Measurements from ENCODE around the gene EDAR.

The EDAR gene

DNA sequence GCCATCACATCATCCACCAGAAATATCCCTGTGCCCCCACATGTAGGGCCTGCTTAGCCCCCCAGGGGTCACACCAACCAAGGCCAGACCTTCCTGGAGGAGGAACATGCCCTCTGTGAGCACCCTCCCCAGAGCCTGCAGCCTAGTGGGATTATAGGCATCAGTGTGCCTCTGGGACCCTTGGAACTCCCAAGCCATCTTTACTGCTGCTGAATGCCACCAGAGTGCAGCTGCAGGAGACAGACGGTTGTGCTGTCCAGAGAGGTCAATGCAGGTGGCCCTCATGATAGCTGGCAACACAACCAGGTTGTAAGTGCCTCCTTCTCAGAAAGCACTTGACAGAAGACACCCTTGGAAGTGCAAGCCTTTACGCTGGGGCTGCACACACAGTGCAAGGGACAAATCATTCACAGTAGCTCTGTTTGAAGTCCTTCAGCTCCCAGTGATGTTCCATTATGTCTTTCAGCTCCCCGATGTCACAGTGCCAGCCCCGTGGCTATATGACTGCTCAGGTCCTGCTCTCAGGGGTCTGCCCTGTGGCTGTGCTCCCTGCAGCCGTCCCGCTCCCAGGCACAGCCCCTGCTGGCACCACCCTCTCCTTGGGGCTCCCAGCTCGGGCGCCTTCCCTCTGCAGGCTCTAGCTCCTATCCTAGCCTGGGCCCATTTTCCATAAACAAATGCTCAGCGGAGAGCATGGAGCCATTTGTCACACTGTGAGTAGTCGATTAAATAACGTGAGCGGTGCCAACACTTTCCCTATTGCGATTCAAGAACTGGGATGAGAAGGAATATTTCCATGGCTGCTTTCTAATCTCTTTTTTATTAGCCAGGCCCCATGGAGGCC, 65.1 kb downstream of the EDAR start:
- no peak for DNase-seq (ENCODE audit: low read depth)

DNA sequence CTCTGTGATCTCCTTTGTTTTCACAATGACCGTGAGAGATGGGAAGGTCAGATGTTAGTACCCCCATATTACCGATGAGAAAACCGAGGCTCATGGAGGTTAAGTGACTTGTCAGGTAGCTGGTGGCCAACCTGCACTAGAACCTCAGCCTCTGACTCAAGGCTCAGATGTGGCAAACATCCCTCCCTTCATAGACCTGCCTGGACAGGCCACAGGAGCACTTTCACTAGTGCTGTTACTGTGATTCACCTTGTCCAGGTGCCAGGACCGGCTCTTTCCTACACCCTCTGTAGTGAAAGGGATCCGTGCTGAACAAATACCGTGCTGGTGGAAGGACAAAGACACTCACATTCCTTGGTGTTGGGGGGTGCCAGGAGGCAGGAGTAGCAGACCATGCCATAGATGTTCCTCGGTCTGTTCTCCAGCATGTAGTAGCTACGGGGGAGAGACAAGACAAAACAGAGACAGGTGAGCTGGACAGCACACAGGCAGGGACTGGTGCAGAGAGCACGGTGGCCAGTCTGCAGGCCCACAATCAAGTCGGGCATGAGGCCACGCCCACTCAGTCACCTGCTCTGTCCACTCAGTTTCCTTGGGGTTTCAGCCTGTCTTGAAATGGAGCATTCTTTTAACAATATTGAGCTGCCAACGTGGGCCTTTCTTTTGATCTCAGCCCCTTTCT, 65.9 kb downstream of the EDAR start:
- DNase-seq (ENCODE audit: low read depth), result no peak

DNA sequence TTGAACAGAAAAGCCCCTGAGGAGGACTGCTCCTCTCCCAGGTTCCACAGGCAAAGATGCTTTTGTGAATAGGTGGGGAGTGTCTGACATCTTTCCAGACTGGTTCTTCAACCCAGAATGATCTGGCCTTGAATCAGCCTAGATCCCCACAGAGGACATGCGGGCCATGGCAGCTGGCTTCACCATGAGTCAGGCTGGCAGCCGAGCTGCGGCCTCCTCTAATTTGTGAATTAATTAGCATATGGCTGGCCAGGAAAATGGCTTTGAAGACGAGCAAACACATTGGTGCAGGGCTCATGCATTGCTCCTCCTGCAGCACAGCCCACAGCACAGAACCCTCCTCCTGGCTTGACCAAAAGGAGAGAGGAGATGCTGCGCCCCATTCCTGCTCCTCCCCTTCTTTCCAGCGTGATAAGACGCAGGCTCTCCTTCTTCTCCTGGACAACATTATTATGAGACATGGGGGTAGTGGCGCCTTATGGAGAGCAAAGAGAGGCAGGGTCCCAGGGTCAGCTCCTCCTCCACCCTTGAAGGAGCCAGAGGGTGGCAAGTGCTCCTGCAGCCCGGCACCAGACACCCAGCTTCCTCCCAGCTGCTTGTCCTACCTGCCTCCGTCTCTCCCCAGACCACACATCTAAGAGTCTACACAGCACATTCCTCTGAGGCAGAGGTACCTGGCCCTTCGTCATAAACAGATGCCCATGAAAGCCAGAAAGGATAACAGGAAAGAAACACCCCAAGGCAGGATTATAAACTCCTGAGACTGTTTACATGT, 66.7 kb downstream of the EDAR start:
- no peak for DNase-seq (ENCODE audit: low read depth)

DNA sequence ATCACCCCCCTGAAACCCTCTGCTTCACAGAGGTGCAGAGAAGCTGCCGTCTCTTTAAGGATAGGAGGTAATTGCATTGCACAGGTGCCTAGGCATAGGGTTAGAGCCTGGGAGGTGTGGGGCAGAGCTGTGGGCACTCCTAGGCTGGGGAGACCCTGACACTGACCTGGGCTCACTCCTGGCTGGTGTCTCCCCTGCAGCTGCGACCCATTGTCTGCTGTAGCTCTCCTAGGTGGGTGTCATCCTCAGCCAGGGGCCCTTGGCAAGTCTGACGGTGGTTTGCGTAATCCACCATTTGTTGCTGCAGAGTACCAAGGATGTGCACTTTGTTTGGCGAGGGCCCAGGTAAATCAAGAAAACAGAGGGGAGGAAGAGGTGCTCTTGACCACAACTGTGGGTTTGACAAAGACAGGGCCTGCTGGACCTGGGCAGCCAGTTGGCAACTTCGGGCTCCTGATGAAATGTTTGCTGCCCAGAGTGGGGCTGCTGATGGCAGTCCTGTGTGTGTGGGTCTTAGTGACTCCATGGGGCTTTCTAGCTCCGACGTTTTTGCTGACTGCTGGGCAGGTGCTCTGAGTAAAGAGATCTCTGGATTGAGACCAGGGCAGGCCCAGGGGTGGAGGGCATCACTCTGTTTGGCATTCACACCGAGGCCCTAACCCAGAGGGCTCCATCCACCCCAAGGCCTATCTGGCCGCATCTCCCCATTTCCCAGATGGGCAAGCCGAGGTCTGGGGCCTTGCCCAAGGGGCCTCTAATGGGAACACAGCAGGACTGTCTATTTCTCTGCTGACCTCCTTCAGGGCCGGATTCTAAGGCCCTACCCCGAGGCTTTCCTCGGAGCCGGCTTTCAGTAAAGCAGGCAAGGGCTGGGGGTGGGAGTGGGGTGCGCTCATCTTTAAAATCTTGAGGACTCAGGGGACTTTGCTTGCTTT, 67.7 kb downstream of the EDAR start:
- DNase-seq (ENCODE audit: low read depth), result no peak

GRCh38 chr2:108920686-108921085, 68.3 kb downstream of the EDAR start:
- DNase-seq (ENCODE audit: low read depth), result no peak

DNA sequence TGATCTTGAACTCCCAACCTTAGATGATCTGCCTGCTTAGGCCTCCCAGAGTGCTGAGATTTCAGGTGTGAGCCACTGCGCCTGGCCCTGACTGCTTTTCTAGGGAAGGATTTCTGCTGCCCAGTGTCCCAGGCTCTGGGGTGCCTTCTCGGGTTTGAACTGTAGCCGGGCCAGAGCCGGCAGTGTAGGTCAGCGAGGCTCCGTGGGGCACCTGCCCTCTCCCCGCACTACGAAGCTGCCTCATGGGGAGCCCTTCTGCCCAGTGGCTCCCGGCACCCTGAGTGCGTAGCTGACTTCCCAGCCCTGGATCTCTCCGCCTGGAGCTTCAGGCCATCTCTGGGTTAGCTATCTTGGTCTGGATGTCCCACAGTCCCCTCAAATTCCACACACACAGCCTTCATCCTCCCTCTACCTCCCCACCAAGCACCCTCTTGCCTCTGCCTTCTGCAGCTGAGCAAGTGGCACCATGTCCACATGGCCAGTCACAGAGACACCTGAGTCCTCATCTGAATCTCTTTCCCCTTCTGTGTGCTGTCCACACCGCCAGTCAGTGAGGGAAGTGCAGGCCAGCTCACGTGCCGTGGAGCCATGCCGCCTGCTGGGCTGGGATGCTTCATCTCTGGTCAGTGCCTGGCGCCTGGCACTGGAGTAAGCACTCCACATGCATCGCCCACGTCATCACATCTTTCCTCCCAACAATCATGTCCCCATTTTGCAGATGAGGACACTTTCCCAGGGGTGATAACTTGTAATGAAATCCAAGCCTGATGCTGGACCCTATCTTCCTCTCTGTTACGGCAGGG, 69.2 kb downstream of the EDAR start:
- DNase-seq (ENCODE audit: low read depth), result no peak

GRCh38 chr2:108918941-108919341, 70.1 kb downstream of the EDAR start:
- no peak for DNase-seq (ENCODE audit: low read depth)

DNA sequence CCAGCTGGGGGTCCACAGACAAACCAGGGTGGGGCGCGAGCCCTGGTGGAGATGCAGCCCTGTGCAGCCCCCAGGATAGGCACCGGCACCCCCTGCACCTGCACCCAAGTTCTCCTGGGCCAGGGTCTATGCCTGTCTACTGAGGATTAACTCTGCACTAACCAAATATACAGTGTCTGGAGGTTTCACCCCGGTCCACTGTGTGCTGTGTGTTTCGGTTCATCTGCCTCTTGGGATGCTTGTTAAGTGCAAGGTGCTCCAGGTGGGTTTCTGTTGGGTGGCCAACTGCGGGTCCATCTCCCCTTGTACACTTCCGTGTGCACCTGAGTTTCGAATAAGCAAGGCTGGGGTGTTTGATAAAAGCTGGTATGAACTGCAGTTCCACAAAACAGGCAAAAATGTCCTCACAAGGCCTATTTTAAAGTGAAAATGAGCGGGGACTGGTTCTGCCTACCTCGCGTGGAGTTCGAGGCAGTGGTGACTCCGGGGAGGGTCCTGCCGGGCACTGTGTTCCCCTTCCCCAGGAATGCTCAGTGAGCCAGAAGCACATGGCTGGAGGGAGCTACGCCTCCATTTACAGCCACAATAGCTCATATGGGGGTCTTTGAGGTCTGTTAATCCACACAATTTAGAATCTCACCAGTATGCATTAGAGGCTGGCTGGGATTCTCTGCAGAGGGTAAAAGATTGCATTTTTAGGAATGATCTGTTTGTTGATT, 70.7 kb downstream of the EDAR start:
- DNase-seq (ENCODE audit: low read depth), result no peak

DNA sequence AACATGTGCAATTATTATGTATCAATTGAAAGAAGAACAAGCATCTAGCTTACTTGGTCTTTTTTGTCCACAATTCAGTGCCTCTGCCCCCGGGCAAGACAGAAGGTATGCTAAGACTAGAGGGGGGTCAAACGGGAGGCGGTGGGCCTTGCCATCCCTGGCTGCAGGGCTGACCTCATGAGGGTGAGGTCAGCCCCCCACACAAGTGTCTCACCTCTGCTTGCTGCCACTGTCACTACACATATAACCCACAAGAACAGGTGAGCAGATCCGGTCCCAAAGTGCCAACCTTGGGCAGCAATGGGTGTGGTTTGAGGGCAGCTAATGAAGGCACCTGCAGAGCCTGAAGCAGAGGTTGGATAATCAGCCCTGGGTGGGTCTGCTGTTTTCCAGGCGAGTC, 71.5 kb downstream of the EDAR start:
- no peak for DNase-seq (ENCODE audit: low read depth)

DNA sequence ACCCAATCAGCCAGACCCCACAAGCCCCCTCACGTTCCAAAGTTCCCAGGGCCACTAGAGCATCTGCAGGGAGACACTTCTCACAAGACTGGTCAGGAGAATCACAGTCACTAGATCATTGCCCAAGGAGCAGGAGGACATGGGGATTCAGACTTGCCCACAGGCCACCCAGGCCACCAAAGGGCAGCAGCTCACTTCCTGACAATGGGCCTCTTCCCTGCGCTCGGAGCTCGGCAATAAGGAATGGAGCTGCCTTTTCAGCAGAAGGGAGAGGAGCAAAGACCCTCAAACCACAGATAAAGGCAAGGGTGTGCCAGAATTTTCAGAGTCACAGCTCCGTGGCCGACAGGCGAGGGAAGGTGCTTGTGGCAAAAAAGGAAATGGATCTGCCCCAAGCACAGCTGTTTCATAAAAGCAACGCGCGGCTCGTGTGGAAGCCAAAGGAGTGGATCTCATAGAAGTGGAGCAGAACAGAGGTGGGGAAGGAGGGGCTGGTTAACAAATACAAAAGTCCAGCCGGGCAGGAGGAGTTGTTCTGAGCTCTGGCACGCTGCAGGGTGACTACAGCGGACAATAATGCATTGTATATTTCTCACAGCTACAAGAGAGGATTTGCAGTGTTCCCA, 72.1 kb downstream of the EDAR start:
- DNase-seq (ENCODE audit: low read depth), result no peak

DNA sequence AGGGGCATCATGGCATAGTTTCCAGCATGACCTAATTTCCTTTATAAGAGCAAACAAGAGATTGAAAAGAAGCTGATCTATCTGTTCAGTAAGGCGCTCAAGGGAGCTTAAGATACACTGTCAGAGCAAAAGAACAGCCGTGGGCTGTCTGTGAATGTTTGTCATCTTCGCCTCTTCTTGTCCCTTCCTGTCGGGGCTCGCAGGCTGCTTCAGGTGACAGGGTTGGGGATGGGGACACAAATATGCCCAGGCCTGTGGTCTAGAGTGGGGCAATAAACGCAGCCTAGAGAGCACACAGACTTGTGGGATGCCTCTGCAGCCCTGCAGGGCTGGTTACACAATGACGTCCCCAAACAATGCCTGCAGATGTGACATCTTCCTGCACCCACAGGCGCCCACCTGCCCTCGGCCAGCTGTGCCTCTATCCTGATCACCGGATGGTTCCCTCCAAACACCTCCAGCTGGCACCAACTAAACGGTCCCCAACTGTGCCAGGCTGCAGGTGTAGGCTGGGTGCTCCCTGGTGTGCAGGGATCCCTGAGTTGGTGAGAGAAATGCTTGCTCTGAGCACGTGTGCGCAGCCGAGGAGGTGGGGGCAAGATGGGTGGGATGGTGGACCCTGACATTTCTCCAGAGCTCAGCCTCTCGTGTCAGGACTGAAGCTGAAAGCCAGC, 72.8 kb downstream of the EDAR start:
- DNase-seq (ENCODE audit: low read depth), result no peak

DNA sequence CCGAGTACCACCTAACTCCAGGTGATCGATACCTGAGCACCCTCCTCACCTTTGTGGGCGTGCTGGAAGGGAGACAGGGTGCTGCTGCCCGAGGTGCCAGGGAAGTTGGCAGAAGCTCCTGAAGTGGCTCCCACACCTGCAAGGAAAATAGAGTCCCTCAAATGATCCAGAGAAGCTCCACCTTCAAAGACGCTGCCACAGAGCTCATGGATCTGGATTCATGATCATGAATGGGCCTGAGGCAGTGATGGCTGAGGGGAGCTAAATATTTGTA, 76.5 kb downstream of the EDAR start:
- no peak for DNase-seq (ENCODE audit: low read depth)

DNA sequence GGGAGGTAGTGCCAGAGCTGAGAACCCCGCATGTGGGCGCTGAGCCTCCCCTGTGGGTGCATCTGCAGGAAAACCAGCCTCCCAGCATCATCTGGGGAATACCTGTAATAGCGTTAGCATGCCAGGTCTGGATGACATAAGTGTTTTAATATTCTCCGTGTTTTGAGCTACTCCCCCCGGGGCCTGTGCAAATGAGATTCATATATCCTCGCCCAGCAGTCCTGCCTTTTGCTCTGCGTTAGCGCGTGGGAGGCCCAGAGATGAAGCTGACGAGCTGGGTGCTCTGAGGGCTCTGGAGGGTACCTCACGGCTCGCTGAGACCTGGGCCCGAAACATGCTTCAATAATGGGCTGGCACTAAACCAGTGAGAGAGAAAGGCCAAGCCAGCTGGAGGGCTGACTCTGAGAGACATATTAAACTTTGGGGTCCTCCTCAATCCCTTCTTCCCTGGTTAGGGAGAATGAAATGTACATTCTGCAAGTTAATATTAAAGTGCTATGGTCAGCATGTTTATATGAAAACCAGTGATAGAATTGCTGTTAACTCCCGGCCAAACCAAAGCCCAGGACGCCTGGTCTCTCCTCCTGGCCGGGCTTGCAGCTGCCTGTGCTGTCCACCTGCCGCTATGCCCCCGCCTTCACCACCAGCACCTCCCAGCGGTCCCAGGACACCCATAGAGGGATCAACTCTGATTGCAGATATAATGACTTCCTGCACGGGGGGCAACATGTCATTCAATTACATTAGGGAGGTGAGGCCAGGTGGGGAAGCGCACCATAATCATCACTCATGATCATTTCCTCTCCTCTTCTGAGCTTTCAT, 77.0 kb downstream of the EDAR start:
- no peak for DNase-seq (ENCODE audit: low read depth)

DNA sequence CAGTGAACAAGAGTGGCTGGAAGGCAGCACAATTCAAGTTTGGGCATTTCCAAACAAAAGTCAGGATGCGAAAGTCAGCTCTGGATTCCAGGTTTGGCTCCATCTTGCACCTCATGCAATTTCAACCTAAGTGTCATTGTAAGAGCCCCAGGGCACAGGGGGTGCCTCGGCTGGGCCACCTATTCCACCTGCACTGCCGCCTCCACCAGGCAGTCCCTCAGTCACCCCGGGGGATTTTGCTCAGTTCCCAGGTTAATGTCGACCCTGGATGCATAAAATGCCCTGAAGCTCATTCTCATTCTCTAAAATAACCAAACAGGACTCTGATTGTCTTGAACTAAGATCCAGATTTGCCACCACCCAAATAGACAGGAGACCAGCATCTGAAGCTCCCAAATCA, 77.6 kb downstream of the EDAR start:
- no peak for DNase-seq (ENCODE audit: low read depth)

DNA sequence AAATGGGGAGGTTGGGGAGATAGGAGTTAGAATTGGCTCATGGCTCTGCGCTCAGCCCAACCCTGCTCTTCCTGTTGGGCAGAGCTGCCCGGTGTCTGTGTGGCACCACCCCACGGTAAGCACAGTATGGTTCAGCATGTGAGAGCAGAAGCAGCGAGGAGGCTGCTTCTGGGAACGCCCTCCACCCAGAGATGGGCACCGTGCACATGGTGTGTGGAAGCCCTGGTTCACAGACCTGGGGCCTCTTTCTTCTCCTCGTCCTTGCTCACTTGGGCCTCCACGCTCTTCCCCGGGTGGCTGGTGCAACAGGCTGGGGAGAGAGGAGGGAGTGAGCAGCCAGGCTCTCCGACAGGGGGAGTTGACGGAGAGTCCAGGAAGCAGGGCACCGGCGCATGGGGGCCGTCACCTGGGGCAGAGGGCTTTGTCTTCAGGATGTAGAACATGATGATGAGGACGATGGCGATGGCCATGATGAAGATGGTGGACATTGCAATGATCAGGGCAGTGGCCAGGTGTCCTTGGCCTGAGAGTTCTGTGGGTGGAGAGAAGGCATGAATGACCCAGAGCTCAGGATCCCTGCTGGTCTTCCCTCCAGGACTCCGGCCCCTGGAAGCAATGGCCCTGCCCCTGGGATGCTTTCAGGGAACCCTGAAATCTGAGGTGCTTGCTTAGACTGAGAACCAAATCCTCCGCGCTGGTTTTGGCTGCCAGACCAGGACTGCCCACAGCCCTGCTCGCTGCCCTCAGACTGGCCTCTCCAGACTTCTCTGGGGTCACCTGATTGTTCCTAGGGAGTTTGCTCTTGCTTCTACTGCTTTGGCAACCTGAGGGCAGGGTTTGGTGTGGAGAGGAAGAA, 78.3 kb downstream of the EDAR start:
- no peak for DNase-seq (ENCODE audit: low read depth)

DNA sequence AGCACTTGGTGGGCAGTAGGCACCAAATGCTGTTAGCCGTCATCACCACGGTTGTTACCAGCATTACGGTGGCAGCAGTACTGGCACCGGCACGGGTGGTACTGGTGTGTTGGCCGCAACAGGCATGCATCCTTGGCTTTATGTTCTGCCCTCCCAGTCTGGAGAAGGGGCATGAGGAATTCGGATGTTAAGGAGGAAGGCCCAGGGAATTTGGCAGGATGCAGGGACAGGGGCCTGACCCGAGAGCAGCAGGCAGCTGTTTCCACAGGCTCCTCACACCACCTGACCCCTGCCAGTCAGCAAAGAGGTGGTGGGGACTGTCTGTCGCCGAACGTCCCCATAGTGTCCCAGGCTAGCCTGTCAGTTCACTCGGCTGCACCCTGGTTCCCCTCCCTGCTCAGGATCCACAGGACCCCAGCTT, 79.0 kb downstream of the EDAR start:
- DNase-seq (ENCODE audit: low read depth), result no peak

- no peak for DNase-seq (ENCODE audit: low read depth)
These were observed 79.7 kb downstream of the EDAR start for GRCh38 chr2:108909275-108909823.

Data from non-pigmented ciliary epithelial cell (primary cell).